Measurements from ENCODE around the gene DNMT3L.
"Not testable (repeated sequence)": the region's sequence is repeated elsewhere in the genome, so short reads cannot be mapped to it uniquely, and the experiment has no call there.

The DNMT3L gene

GRCh38 chr21:44241281-44241680 is 20.4 kb downstream of the DNMT3L start:
- DNase-seq: not testable (repeated sequence)

- not testable (repeated sequence) for DNase-seq
These were observed 20.9 kb downstream of the DNMT3L start, which contains the start of gene ICOSLG for GRCh38 chr21:44240842-44241241. ICOSLG (minus strand) TSS chr21:44240943; CDS start chr21:44240817, 126 bp downstream.

- DNase-seq: not testable (repeated sequence)
These were observed 21.3 kb downstream of the DNMT3L start for GRCh38 chr21:44240353-44240752.

GRCh38 chr21:44229561-44229960 is 32.1 kb downstream of the DNMT3L start:
- DNase-seq: not testable (repeated sequence)

- DNase-seq: not testable (repeated sequence)
These were observed 33.6 kb downstream of the DNMT3L start for GRCh38 chr21:44228109-44228508.

- DNase-seq: not testable (repeated sequence)
These were observed 34.1 kb downstream of the DNMT3L start for GRCh38 chr21:44227614-44228013.

- DNase-seq: not testable (repeated sequence)
These were observed 36.1 kb downstream of the DNMT3L start for GRCh38 chr21:44225605-44226004.

GRCh38 chr21:44223334-44223733 is 38.4 kb downstream of the DNMT3L start:
- DNase-seq: not testable (repeated sequence)

GRCh38 chr21:44220674-44221073 is 41.0 kb downstream of the DNMT3L start:
- not testable (repeated sequence) for DNase-seq

- DNase-seq: not testable (repeated sequence)
These were observed 43.2 kb downstream of the DNMT3L start for GRCh38 chr21:44218461-44218860.

GRCh38 chr21:44211978-44212377 is 49.7 kb downstream of the DNMT3L start:
- not testable (repeated sequence) for DNase-seq

GRCh38 chr21:44211574-44211973 is 50.1 kb downstream of the DNMT3L start:
- DNase-seq: not testable (repeated sequence)

GRCh38 chr21:44207860-44208646 is 53.6 kb downstream of the DNMT3L start:
- not testable (repeated sequence) for DNase-seq

GRCh38 chr21:44206698-44207676 is 54.7 kb downstream of the DNMT3L start:
- not testable (repeated sequence) for DNase-seq

- not testable (repeated sequence) for DNase-seq
These were observed 55.5 kb downstream of the DNMT3L start for GRCh38 chr21:44206187-44206586.

GRCh38 chr21:44202590-44203299 is 59.0 kb downstream of the DNMT3L start:
- not testable (repeated sequence) for DNase-seq

- DNase-seq: not testable (repeated sequence)
These were observed 61.7 kb downstream of the DNMT3L start for GRCh38 chr21:44199997-44200396.

GRCh38 chr21:44199448-44199847 is 62.2 kb downstream of the DNMT3L start:
- DNase-seq: no peak

GRCh38 chr21:44197156-44197516 is 64.6 kb downstream of the DNMT3L start:
- not testable (repeated sequence) for DNase-seq

Measured in hematopoietic multipotent progenitor cell treated with erythropoietin and hydrocortisone succinate and interleukin-3 and kit ligand, for 4 days (in vitro differentiated cells).